ENCODE measurements around the gene CORO2B.
"Not testable (repeated sequence)": the region's sequence is repeated elsewhere in the genome, so short reads cannot be mapped to it uniquely, and the experiment has no call there.

Gene CORO2B

DNA sequence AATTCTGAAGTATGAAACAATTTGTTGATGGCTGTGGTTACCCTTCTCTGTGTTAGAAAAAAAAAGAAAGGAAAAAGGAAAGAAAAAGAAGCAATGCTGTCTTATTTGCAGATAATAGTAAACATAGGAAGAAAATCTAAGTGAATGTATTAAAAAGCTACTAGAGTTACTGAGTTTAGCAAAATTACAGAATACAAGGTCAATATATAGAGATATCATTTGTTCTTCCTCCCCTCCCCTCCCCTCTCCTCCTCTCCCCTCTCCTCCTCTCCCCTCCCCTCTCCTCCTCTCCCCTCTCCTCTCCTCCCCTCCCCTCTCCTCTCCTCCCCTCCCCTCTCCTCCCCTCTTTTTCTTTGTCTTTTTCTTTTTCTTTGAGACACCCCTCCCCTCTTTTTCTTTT, 172.8 kb downstream of the CORO2B start:
- H3K4me3 ChIP-seq (ENCODE audit: low read length): no peak overlapping the region
- no peak for DNase-seq (ENCODE audit: low read depth)
- TF ChIP-seq, protein P1, sequence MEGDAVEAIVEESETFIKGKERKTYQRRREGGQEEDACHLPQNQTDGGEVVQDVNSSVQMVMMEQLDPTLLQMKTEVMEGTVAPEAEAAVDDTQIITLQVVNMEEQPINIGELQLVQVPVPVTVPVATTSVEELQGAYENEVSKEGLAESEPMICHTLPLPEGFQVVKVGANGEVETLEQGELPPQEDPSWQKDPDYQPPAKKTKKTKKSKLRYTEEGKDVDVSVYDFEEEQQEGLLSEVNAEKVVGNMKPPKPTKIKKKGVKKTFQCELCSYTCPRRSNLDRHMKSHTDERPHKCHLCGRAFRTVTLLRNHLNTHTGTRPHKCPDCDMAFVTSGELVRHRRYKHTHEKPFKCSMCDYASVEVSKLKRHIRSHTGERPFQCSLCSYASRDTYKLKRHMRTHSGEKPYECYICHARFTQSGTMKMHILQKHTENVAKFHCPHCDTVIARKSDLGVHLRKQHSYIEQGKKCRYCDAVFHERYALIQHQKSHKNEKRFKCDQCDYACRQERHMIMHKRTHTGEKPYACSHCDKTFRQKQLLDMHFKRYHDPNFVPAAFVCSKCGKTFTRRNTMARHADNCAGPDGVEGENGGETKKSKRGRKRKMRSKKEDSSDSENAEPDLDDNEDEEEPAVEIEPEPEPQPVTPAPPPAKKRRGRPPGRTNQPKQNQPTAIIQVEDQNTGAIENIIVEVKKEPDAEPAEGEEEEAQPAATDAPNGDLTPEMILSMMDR (conservative IDR thresholded peaks at IDR 0.05; ENCODE audit: low read length): no peak

- H3K4me3 ChIP-seq (ENCODE audit: low read length): no peak overlapping the region
- DNase-seq (ENCODE audit: low read depth): no peak
- TF ChIP-seq, protein P1 (conservative IDR thresholded peaks at IDR 0.05; ENCODE audit: low read length): no peak
These were observed 176.9 kb downstream of the CORO2B start for GRCh38 chr15:68755731-68756130.

DNA sequence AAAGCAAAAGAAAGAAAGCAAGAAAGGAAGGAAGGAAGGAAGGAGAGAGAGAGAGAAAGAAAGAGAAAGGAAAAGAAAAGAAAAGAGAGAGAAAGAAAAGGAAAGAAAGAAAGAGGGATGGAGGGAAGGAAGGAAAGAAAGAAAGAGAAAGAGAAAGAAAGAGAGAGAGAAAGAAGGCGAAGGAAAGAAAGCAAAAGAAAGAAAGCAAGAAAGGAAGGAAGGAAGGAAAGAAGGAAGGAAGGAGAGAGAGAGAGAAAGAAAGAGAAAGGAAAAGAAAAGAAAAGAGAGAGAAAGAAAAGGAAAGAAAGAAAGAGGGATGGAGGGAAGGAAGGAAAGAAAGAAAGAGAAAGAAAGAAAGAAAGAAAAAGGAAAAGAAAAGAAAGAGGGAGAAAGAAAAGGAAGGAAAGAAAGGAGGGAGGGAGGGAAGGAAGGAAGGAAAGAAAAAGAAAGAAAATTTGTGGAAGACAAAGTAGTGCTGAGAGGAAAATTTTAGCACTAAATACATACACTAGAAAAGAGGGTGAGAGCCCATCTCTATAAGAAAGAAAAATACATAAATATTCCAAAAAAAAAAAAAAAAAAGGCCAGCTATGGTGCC, 181.3 kb downstream of the CORO2B start:
- H3K4me3 ChIP-seq (ENCODE audit: low read length); DNase-seq (ENCODE audit: low read depth): not testable (repeated sequence)

GRCh38 chr15:68763063-68763462, 184.3 kb downstream of the CORO2B start:
- H3K4me3 ChIP-seq (ENCODE audit: low read length): no peak overlapping the region
- DNase-seq (ENCODE audit: low read depth): no peak
- TF ChIP-seq, protein P1 (conservative IDR thresholded peaks at IDR 0.05; ENCODE audit: low read length): no peak

DNA sequence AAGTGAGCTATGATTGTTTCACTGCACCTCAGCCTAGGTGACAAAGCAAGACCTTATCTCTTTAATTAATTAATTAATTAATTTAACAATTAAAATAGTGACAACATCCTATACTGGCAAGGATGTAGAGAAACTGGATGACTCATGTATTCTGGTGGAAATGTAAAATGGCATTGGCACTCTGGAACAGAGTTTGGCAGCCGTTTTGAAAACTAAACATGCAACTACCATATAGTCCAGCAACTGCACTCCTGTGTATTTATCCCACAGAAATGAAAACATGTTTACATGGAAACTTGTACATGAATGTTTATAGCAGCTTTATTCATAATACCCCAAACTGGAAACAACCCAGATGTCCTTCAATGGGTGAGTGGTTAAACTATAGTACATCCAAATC, 185.3 kb downstream of the CORO2B start:
- no peak for DNase-seq (ENCODE audit: low read depth)
- H3K4me3 ChIP-seq (ENCODE audit: low read length): no peak overlapping the region
- TF ChIP-seq, protein P1 (conservative IDR thresholded peaks at IDR 0.05; ENCODE audit: low read length): no peak

DNA sequence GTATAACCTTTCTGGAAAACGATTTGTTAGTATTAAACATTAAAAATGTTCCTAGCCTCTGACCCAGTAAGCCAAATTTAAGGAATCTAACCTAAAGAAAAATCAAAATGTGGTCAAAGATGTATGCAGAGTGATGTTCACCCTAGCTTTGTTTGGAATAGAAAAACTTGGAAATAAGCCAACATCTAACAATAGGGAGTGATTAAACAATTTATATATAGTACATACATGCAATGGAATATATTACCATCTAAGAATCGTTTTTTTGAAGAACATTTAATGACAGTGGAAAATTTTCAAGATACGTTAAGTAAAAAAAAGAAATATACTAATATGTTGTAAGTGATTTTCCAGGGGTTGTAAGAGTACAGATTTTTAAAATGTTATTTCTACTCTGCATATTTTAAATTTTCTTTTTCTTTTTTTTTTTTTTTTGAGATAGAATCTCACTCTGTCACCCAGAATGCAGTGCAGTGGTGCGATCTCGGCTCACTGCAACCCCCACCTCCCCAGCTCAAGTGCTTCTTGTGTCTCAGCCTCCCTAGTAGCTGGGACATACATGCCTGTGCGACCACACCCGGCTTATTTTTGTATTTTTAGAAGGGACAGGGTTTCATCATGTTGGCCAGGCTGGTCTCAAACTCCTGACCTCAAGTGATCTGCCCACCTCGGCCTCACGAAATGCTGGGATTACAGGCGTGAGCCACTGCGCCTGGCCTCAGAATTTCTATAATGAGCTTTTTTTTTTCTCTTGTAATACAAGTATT, 187.0 kb downstream of the CORO2B start:
- no peak for DNase-seq (ENCODE audit: low read depth)
- H3K4me3 ChIP-seq (ENCODE audit: low read length): no peak overlapping the region

GRCh38 chr15:68767833-68768232, 189.0 kb downstream of the CORO2B start:
- TF ChIP-seq, protein P1 (conservative IDR thresholded peaks at IDR 0.05; ENCODE audit: low read length): no peak
- DNase-seq (ENCODE audit: low read depth): no peak
- H3K4me3 ChIP-seq (ENCODE audit: low read length): no peak overlapping the region

More for the DNA sequence above, 187.0 kb downstream of the CORO2B start:
- TF ChIP-seq, protein P1 (conservative IDR thresholded peaks at IDR 0.05; ENCODE audit: low read length): no peak
